Left forelimb (tissue), 1 donor: Measurements from ENCODE around the gene TNFAIP8L1.
"Not testable (repeated sequence)": the region's sequence is repeated elsewhere in the genome, so short reads cannot be mapped to it uniquely, and the experiment has no call there.

Experiments used
- DNase-seq: peaks from one replicate; pipeline ENCODE4 v3.0.0-alpha.2; 2018; ENCODE audit warnings: low spot score

Gene TNFAIP8L1

GRCh38 chr19:4638828-4639530, at the start of gene TNFAIP8L1:
Gene TNFAIP8L1 (plus strand): TSS chr19:4639516. CDS start chr19:4651870, 12,354 bp downstream.
- peak; percentile 98 for DNase-seq

GRCh38 chr19:4589579-4590410, 49.5 kb upstream of the TNFAIP8L1 start:
- no peak for DNase-seq

GRCh38 chr19:4590559-4590958, 48.8 kb upstream of the TNFAIP8L1 start:
- DNase-seq = no peak

- no peak for DNase-seq
These were observed 48.0 kb upstream of the TNFAIP8L1 start for GRCh38 chr19:4591320-4591719.

GRCh38 chr19:4592445-4592844, 46.9 kb upstream of the TNFAIP8L1 start:
- no peak for DNase-seq

GRCh38 chr19:4593409-4593851, 45.9 kb upstream of the TNFAIP8L1 start:
- DNase-seq = no peak

GRCh38 chr19:4594201-4594600, 45.1 kb upstream of the TNFAIP8L1 start:
- no peak for DNase-seq

GRCh38 chr19:4595158-4595557, 44.2 kb upstream of the TNFAIP8L1 start:
- DNase-seq = not testable (repeated sequence)

- DNase-seq = no peak
These were observed 43.0 kb upstream of the TNFAIP8L1 start for GRCh38 chr19:4596033-4596904.

- no peak for DNase-seq
These were observed 41.9 kb upstream of the TNFAIP8L1 start for GRCh38 chr19:4597278-4597974.

GRCh38 chr19:4597975-4598671, 41.2 kb upstream of the TNFAIP8L1 start:
- DNase-seq = no peak

GRCh38 chr19:4598712-4599111, 40.6 kb upstream of the TNFAIP8L1 start:
- no peak for DNase-seq

GRCh38 chr19:4600082-4600481, 39.2 kb upstream of the TNFAIP8L1 start:
- DNase-seq = no peak

- no peak for DNase-seq
These were observed 38.4 kb upstream of the TNFAIP8L1 start for GRCh38 chr19:4600893-4601292.

- no peak for DNase-seq
These were observed 37.0 kb upstream of the TNFAIP8L1 start for GRCh38 chr19:4602173-4602788.

- DNase-seq = no peak
These were observed 36.4 kb upstream of the TNFAIP8L1 start for GRCh38 chr19:4602915-4603314.

- DNase-seq = no peak
These were observed 34.4 kb upstream of the TNFAIP8L1 start for GRCh38 chr19:4604912-4605311.

GRCh38 chr19:4606181-4606580, 33.1 kb upstream of the TNFAIP8L1 start:
- no peak for DNase-seq

GRCh38 chr19:4606921-4607678, 32.2 kb upstream of the TNFAIP8L1 start:
- peak; percentile 81 for DNase-seq
